OCI-LY3 (cell line): ENCODE data around the gene NDUFV2.
"Not testable (repeated sequence)": the region's sequence is repeated elsewhere in the genome, so short reads cannot be mapped to it uniquely, and the experiment has no call there.

Source experiments
- H2AFZ ChIP-seq: fragments of 200-600, 300-600 bp; shearing (Covaris generic); 2 replicates; pipeline ENCODE4 v1.6.0; 2014; ENCODE audit warnings: antibody characterized with exemption, low read depth, low read length
- H3K27ac ChIP-seq: fragments of 200-600, 300-600 bp; sonication (generic); 2 replicates; pipeline ENCODE4 v1.5.1; 2014; ENCODE audit warnings: mild to moderate bottlenecking, low read length, moderate library complexity, mixed read lengths
- H3K27me3 ChIP-seq: fragments of 200-600, 300-600 bp; sonication (generic); 2 replicates; pipeline ENCODE4 v1.6.1; 2014; ENCODE audit warnings: low read depth, low read length, mixed read lengths
- H3K36me3 ChIP-seq: fragments of 200-600, 300-600 bp; sonication (generic); replicated peaks from 2 replicates; pipeline ENCODE3; 2014; ENCODE audit warnings: low read depth, low read length, mixed read lengths
- H3K4me1 ChIP-seq: fragments of 300-600, 200-600 bp; sonication (generic); 2 replicates; pipeline ENCODE4 v1.6.1; 2014; ENCODE audit warnings: low read length, mixed read lengths
- H3K4me2 ChIP-seq: fragments of 200-600, 300-600 bp; sonication (generic); 2 replicates; pipeline ENCODE4 v1.6.1; 2014; ENCODE audit warnings: low read length, mixed read lengths
- H3K4me3 ChIP-seq: fragments of 300-600, 200-600 bp; sonication (generic); 2 replicates; pipeline ENCODE4 v1.5.1; 2014; ENCODE audit warnings: antibody characterized with exemption, mild to moderate bottlenecking, low read length, moderate library complexity
- H3K79me2 ChIP-seq: fragments of 300-600, 200-600 bp; shearing (Covaris generic); 2 replicates; pipeline ENCODE4 v1.6.1; 2014; ENCODE audit warnings: mild to moderate bottlenecking, low read length, mixed read lengths
- H3K9ac ChIP-seq: fragments of 300-600, 200-600 bp; shearing (Covaris generic); 2 replicates; pipeline ENCODE4 v1.6.0; 2014; ENCODE audit warnings: mild to moderate bottlenecking, low read length, moderate library complexity
- H3K9me3 ChIP-seq: fragments of 200-600, 300-600 bp; shearing (Covaris generic); 2 replicates; pipeline ENCODE4 v1.6.1; 2014; ENCODE audit warnings: low read length, mixed read lengths; ENCODE audit not compliant: insufficient read depth
- H4K20me1 ChIP-seq: fragments of 200-600, 300-600 bp; sonication (generic); 2 replicates; pipeline ENCODE4 v1.6.1; 2016; ENCODE audit warnings: low read length, mixed read lengths; ENCODE audit not compliant: insufficient read depth
- EZH2phosphoT487 ChIP-seq: fragments of 200-600 bp; shearing (Covaris generic); IDR thresholded peaks from 2 replicates; pipeline ENCODE4 v1.6.1; 2018; ENCODE audit warnings: antibody characterized with exemption, mixed run types, low read depth
- TF ChIP-seq, protein P1 (sequence below): fragments of 200-600, 300-600 bp; sonication (generic); IDR thresholded peaks from 2 replicates; pipeline ENCODE4 v1.5.1; 2014; ENCODE audit warnings: antibody characterized with exemption, low read length, low read depth

NDUFV2 gene

DNA sequence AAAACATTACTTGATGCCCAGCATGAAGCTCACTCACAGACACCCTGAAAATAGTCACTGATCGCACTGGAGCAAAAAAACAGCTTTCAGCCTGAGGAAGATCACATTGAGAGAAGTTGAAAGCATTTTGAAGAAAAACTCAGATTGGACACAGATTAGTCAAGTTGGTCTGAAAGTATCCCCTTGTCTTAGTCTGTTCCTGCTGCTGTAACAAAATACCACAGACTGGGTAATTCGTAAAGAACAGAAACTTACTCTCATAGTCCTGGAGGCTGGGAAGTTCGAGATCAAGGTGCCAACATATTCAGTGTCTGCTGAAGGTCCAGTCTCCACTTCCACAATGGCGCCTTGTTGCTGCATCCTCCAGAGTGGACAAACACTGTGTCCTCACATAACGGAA lies 14.2 kb upstream of the NDUFV2 start:
- Histone ChIP-seq H2AFZ (no peak overlapping the region), H3K9me3 (peaks cover 4% of the 10 kb centered on the region; the same call in 1 of the 2 replicates), H3K4me2 (no peak overlapping the region), H3K4me1 (peaks cover 8% of the 10 kb centered on the region), H3K27ac (no peak overlapping the region), H3K9ac (no peak overlapping the region), H3K79me2 (no peaks in the 10 kb centered on the region), H4K20me1 (no peaks in the 10 kb centered on the region), H3K4me3 (no peak overlapping the region), H3K36me3 (no peaks in the 10 kb centered on the region), H3K27me3 (no peaks in the 10 kb centered on the region)
- TF ChIP-seq, protein P1, sequence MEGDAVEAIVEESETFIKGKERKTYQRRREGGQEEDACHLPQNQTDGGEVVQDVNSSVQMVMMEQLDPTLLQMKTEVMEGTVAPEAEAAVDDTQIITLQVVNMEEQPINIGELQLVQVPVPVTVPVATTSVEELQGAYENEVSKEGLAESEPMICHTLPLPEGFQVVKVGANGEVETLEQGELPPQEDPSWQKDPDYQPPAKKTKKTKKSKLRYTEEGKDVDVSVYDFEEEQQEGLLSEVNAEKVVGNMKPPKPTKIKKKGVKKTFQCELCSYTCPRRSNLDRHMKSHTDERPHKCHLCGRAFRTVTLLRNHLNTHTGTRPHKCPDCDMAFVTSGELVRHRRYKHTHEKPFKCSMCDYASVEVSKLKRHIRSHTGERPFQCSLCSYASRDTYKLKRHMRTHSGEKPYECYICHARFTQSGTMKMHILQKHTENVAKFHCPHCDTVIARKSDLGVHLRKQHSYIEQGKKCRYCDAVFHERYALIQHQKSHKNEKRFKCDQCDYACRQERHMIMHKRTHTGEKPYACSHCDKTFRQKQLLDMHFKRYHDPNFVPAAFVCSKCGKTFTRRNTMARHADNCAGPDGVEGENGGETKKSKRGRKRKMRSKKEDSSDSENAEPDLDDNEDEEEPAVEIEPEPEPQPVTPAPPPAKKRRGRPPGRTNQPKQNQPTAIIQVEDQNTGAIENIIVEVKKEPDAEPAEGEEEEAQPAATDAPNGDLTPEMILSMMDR = no peak
- no peak for TF ChIP-seq EZH2phosphoT487

DNA sequence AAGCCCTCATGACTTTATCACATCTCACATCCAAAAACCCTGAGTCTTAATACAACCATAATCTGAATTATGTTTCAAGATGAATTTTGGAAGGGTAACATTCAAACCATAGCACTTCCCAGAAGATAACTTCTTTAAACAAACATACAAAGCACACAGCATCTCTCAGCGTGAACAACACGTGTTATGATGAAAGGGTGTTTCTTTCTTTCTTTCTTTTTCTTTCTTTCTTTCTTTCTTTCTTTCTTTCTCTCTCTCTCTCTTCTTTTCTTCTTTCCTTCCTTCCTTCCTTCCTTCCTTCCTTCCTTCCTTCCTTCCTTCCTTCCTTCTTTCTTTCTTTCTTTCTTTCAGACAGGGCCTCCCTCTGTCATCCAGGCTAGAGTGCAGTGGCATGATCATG lies 13.8 kb upstream of the NDUFV2 start:
- H3K27ac ChIP-seq, H3K4me1 ChIP-seq, H3K4me3 ChIP-seq, H3K9ac ChIP-seq, H4K20me1 ChIP-seq, H3K4me2 ChIP-seq, H3K36me3 ChIP-seq, H3K79me2 ChIP-seq, H2AFZ ChIP-seq, H3K9me3 ChIP-seq, H3K27me3 ChIP-seq: not testable (repeated sequence)

DNA sequence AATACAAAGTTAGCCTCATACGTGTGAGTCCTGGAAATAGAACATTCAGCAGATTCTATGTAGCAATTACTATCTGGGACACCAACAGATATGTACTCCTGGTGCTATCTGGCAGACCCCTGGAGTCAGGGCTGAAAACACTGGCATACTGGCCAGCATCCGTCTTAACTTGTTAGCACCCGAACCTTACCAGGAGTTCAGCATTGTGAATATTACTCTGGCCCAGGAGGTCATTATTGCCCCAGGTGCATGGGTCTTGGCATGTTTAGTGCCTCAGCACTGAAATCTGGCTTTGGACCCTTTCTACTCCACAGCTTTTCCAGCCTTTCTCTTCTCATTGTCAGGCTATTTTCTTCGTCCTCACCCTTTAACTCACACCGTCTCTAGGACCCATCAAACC lies 11.9 kb upstream of the NDUFV2 start:
- Histone ChIP-seq H3K79me2 (no peaks in the 10 kb centered on the region), H4K20me1 (no peaks in the 10 kb centered on the region), H3K4me2 (no peak overlapping the region), H3K36me3 (no peaks in the 10 kb centered on the region), H3K4me1 (peaks cover 15% of the 10 kb centered on the region), H3K4me3 (no peak overlapping the region), H3K9ac (no peak overlapping the region), H3K27me3 (no peaks in the 10 kb centered on the region), H3K9me3 (peaks cover 4% of the 10 kb centered on the region; the same call in 1 of the 2 replicates), H3K27ac (no peak overlapping the region), H2AFZ (0 out of 2 replicates have a peak overlapping the region, but pooled peaks have one; percentile 24)
- no peak for TF ChIP-seq EZH2phosphoT487
- TF ChIP-seq, protein P1 = no peak

DNA sequence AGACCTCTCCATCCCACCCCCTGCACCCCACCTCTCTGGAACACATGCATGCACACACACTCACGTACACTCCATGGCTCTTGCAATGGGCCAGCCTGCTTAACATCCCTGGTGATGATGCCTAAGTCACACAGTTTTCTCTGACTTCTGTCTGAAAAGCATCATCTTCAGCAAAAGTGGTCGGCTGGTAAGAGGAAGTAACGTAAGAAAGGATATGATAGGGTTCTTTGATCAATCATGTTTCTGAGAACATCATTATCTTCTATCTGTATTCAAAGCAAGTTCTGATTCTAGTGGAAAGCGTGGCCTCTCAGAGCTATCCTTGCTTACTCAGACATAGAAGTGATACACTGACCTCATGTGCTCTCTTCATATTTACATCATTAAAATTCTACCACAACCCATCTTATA lies 11.4 kb upstream of the NDUFV2 start:
- Histone ChIP-seq H3K9ac (no peak overlapping the region), H3K4me3 (no peak overlapping the region), H3K79me2 (no peaks in the 10 kb centered on the region), H3K36me3 (no peaks in the 10 kb centered on the region), H4K20me1 (no peaks in the 10 kb centered on the region), H3K27me3 (no peaks in the 10 kb centered on the region), H3K4me1 (peaks cover 20% of the 10 kb centered on the region), H3K4me2 (no peak overlapping the region), H2AFZ (no peak overlapping the region; the same call in 1 of the 2 replicates), H3K27ac (no peak overlapping the region), H3K9me3 (peaks cover 1% of the 10 kb centered on the region; the same call in 1 of the 2 replicates)
- TF ChIP-seq, protein P1 = no peak
- TF ChIP-seq EZH2phosphoT487 = no peak

DNA sequence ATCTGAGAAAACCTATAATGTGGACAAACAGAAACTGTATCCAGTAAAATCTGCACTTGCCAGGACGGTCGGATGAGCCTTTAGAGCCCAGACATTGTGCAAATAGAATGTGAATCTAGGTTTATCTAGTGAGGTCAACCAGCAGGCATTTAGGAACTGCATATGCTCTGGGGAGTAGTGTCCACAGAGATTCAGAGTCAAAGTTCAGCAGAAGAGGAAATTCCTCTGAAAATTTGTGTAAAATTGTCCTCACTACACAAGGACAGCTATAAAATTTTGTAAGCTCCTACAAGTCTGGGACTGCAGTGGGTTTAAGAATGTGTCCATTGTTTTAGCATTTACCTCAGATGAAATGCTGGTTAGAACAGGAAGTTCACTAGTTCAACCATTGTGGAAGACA lies 9.8 kb upstream of the NDUFV2 start:
- Histone ChIP-seq H3K4me2 (no peak overlapping the region), H3K9me3 (no peaks in the 10 kb centered on the region), H2AFZ (no peak overlapping the region), H4K20me1 (no peaks in the 10 kb centered on the region), H3K9ac (no peak overlapping the region), H3K79me2 (no peaks in the 10 kb centered on the region), H3K4me3 (no peak overlapping the region), H3K27me3 (no peaks in the 10 kb centered on the region), H3K4me1 (peaks cover 24% of the 10 kb centered on the region), H3K36me3 (no peaks in the 10 kb centered on the region), H3K27ac (no peak overlapping the region)
- no peak for TF ChIP-seq EZH2phosphoT487
- TF ChIP-seq, protein P1 = no peak

DNA sequence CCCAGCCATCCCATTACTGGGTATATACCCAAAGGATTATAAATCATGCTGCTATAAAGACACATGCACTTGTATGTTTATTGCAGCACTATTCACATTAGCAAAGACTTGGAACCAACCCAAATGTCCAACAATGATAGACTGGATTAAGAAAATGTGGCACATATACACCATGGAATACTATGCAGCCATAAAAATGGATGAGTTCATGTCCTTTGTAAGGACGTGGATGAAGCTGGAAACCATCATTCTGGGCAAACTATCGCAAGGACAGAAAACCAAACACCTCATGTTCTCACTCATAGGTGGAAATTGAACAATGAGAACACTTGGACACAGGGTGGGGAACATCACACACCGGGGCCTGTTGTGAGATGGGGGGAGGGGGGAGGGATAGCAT lies 9.4 kb upstream of the NDUFV2 start:
- H3K27ac ChIP-seq, H3K9ac ChIP-seq, H3K4me3 ChIP-seq, H3K79me2 ChIP-seq, H3K9me3 ChIP-seq, H4K20me1 ChIP-seq, H2AFZ ChIP-seq, H3K27me3 ChIP-seq, H3K36me3 ChIP-seq, H3K4me2 ChIP-seq: not testable (repeated sequence)
- H3K4me1 ChIP-seq = peaks cover 24% of the 10 kb centered on the region
